Measurements from ENCODE around the gene PIK3C3.

Gene PIK3C3

DNA sequence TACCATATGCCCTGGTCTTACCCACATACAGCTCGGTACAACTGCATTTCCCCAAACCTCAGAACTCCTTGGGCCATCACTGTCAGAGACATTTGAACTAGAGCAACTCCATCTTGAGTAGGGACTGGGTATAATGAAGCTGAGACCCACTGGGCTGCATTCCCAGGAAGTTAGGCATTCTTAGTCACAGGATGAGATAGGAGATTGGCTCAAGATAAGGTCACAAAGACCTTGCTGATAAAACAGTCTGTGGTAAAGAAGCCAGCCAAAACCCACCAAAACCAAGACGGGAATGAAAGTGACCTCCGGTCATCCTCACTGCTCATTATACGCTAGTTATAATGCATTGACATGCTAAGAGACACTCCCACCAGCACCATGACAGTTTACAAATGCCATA, 131.3 kb downstream of the PIK3C3 start:
- no peak overlapping the region for H2AFZ ChIP-seq (ENCODE audit: insufficient read depth, low read length, poor library complexity)
- no peak overlapping the region for H4K91ac ChIP-seq (ENCODE audit: low read depth, low read length)
- no peak overlapping the region for H2BK120ac ChIP-seq (ENCODE audit: insufficient read depth, low read length, poor library complexity)
- H2AK5ac ChIP-seq (ENCODE audit: low read length), result no peak overlapping the region
- H3K4me3 ChIP-seq (ENCODE audit: low read depth, low read length), result no peak overlapping the region
- peaks cover 4 to 9% of the 10 kb centered on the region in 2 experiments for H3K4me1 ChIP-seq (ENCODE audit: control insufficient read depth in 1 of 2, insufficient read depth in 2 of 2, low read length in 2 of 2)
- H2BK5ac ChIP-seq (ENCODE audit: low read depth, low read length, poor library complexity), result no peak overlapping the region
- peak; percentile 45 to 78 for DNase-seq
- H3K4ac ChIP-seq (ENCODE audit: low read depth, low read length), result no peak overlapping the region
- H3K18ac ChIP-seq (ENCODE audit: low read length), result no peak overlapping the region
- H3K23ac ChIP-seq (ENCODE audit: low read length), result no peak overlapping the region
- no peak overlapping the region for H3K9ac ChIP-seq (ENCODE audit: low read length)
- H3K79me2 ChIP-seq (ENCODE audit: control insufficient read depth, insufficient read depth, low read length, poor library complexity), result no peaks in the 10 kb centered on the region
- no peak overlapping the region for H2BK12ac ChIP-seq (ENCODE audit: low read length)
- H4K8ac ChIP-seq (ENCODE audit: low read depth, low read length), result no peak overlapping the region
- no CpG with 5 or more reads among the region's 4 CpGs for WGBS (ENCODE audit: extremely low coverage, insufficient coverage, insufficient read length)
- no peak overlapping the region for H3K27ac ChIP-seq (ENCODE audit: low read depth, low read length)
- H4K12ac ChIP-seq (ENCODE audit: low read depth, low read length), result no peak overlapping the region
- H3K9me3 ChIP-seq (ENCODE audit: insufficient read depth, low read depth, low read length), result no peaks in the 10 kb centered on the region
- H3K79me1 ChIP-seq (ENCODE audit: low read length), result no peaks in the 10 kb centered on the region
- no peak overlapping the region for H3K4me2 ChIP-seq (ENCODE audit: low read length)
- H3K27me3 ChIP-seq (ENCODE audit: insufficient read depth, low read length), result no peaks in the 10 kb centered on the region
- no peak overlapping the region for H3K14ac ChIP-seq (ENCODE audit: low read length)
- no peaks in the 10 kb centered on the region for H3K36me3 ChIP-seq (ENCODE audit: control insufficient read depth in 1 of 2, insufficient read depth in 2 of 2, low read length in 2 of 2)

GRCh38 chr18:42087235-42087634, 132.2 kb downstream of the PIK3C3 start:
- Histone ChIP-seq H3K9ac (ENCODE audit: low read length) (no peak overlapping the region), H3K23ac (ENCODE audit: low read length) (no peak overlapping the region), H2BK12ac (ENCODE audit: low read length) (no peak overlapping the region), H3K79me1 (ENCODE audit: low read length) (no peaks in the 10 kb centered on the region), H3K36me3 (ENCODE audit: control insufficient read depth in 1 of 2, insufficient read depth in 2 of 2, low read length in 2 of 2) (no peaks in the 10 kb centered on the region), H2AK5ac (ENCODE audit: low read length) (no peak overlapping the region), H3K27ac (ENCODE audit: low read depth, low read length) (no peak overlapping the region), H3K4me3 (ENCODE audit: low read depth, low read length) (no peak overlapping the region), H3K4me1 (ENCODE audit: control insufficient read depth in 1 of 2, insufficient read depth in 2 of 2, low read length in 2 of 2) (peaks cover 4 to 9% of the 10 kb centered on the region in 2 experiments), H3K14ac (ENCODE audit: low read length) (no peak overlapping the region), H3K4me2 (ENCODE audit: low read length) (no peak overlapping the region), H2AFZ (ENCODE audit: insufficient read depth, low read length, poor library complexity) (no peak overlapping the region), H2BK120ac (ENCODE audit: insufficient read depth, low read length, poor library complexity) (no peak overlapping the region), H4K12ac (ENCODE audit: low read depth, low read length) (no peak overlapping the region), H4K8ac (ENCODE audit: low read depth, low read length) (no peak overlapping the region), H3K4ac (ENCODE audit: low read depth, low read length) (no peak overlapping the region), H3K9me3 (ENCODE audit: insufficient read depth, low read depth, low read length) (no peaks in the 10 kb centered on the region), H2BK5ac (ENCODE audit: low read depth, low read length, poor library complexity) (no peak overlapping the region), H3K27me3 (ENCODE audit: insufficient read depth, low read length) (no peaks in the 10 kb centered on the region), H4K91ac (ENCODE audit: low read depth, low read length) (no peak overlapping the region), H3K18ac (ENCODE audit: low read length) (no peak overlapping the region), H3K79me2 (ENCODE audit: control insufficient read depth, insufficient read depth, low read length, poor library complexity) (no peaks in the 10 kb centered on the region)
- DNase-seq, result peak in 1 of 2 donors; percentile 1
- no CpG with 5 or more reads among the region's 7 CpGs for WGBS (ENCODE audit: extremely low coverage, insufficient coverage, insufficient read length)

DNA sequence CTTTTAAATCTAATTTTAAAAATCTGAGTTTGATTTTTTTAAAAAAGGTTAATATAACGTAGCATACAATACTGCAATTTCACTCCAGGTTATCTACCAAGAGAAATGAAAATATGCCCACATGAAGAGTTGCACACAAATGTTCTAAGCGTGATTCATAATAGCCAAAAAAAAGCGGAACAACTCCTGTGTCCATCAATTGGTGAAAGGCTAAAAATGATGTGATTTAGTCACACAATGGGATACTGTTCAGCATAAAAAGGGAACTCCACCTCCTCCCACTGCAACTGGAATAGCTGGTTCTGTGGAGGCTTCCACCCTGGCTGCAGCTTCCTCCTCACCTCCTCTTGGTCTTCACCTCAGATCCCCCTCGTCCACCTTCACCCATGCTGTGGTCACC, 132.8 kb downstream of the PIK3C3 start:
- H3K9ac ChIP-seq (ENCODE audit: low read length), result no peak overlapping the region
- no peak overlapping the region for H4K8ac ChIP-seq (ENCODE audit: low read depth, low read length)
- no peak overlapping the region for H2AK5ac ChIP-seq (ENCODE audit: low read length)
- H4K91ac ChIP-seq (ENCODE audit: low read depth, low read length), result no peak overlapping the region
- H3K79me1 ChIP-seq (ENCODE audit: low read length), result no peaks in the 10 kb centered on the region
- no peak overlapping the region for H2BK120ac ChIP-seq (ENCODE audit: insufficient read depth, low read length, poor library complexity)
- no peak overlapping the region for H3K14ac ChIP-seq (ENCODE audit: low read length)
- DNase-seq, result peak; percentile 45 to 82
- no peak overlapping the region for H3K23ac ChIP-seq (ENCODE audit: low read length)
- WGBS (ENCODE audit: extremely low coverage, insufficient coverage, insufficient read length), result no CpG with 5 or more reads among the region's 4 CpGs
- no peak overlapping the region for H3K4me3 ChIP-seq (ENCODE audit: low read depth, low read length)
- H2BK12ac ChIP-seq (ENCODE audit: low read length), result no peak overlapping the region
- H3K9me3 ChIP-seq (ENCODE audit: insufficient read depth, low read depth, low read length), result no peaks in the 10 kb centered on the region
- H3K79me2 ChIP-seq (ENCODE audit: control insufficient read depth, insufficient read depth, low read length, poor library complexity), result no peaks in the 10 kb centered on the region
- H3K36me3 ChIP-seq (ENCODE audit: control insufficient read depth in 1 of 2, insufficient read depth in 2 of 2, low read length in 2 of 2), result no peaks in the 10 kb centered on the region
- H3K18ac ChIP-seq (ENCODE audit: low read length), result no peak overlapping the region
- peaks cover 4 to 9% of the 10 kb centered on the region in 2 experiments for H3K4me1 ChIP-seq (ENCODE audit: control insufficient read depth in 1 of 2, insufficient read depth in 2 of 2, low read length in 2 of 2)
- no peak overlapping the region for H3K27ac ChIP-seq (ENCODE audit: low read depth, low read length)
- no peak overlapping the region for H2BK5ac ChIP-seq (ENCODE audit: low read depth, low read length, poor library complexity)
- no peak overlapping the region for H4K12ac ChIP-seq (ENCODE audit: low read depth, low read length)
- no peak overlapping the region for H2AFZ ChIP-seq (ENCODE audit: insufficient read depth, low read length, poor library complexity)
- H3K27me3 ChIP-seq (ENCODE audit: insufficient read depth, low read length), result no peaks in the 10 kb centered on the region
- no peak overlapping the region for H3K4ac ChIP-seq (ENCODE audit: low read depth, low read length)
- no peak overlapping the region for H3K4me2 ChIP-seq (ENCODE audit: low read length)

- no peaks in the 10 kb centered on the region for H3K79me1 ChIP-seq (ENCODE audit: low read length)
- no peaks in the 10 kb centered on the region for H3K79me2 ChIP-seq (ENCODE audit: control insufficient read depth, insufficient read depth, low read length, poor library complexity)
- no peak overlapping the region for H4K12ac ChIP-seq (ENCODE audit: low read depth, low read length)
- no peak overlapping the region for H2BK120ac ChIP-seq (ENCODE audit: insufficient read depth, low read length, poor library complexity)
- H3K4me2 ChIP-seq (ENCODE audit: low read length), result no peak overlapping the region
- H2AK5ac ChIP-seq (ENCODE audit: low read length), result no peak overlapping the region
- DNase-seq, result no peak
- no peak overlapping the region for H2BK12ac ChIP-seq (ENCODE audit: low read length)
- no peak overlapping the region for H3K9ac ChIP-seq (ENCODE audit: low read length)
- H2BK5ac ChIP-seq (ENCODE audit: low read depth, low read length, poor library complexity), result no peak overlapping the region
- no peak overlapping the region for H3K18ac ChIP-seq (ENCODE audit: low read length)
- no peak overlapping the region for H3K4ac ChIP-seq (ENCODE audit: low read depth, low read length)
- no peak overlapping the region for H3K23ac ChIP-seq (ENCODE audit: low read length)
- no peak overlapping the region for H2AFZ ChIP-seq (ENCODE audit: insufficient read depth, low read length, poor library complexity)
- H3K36me3 ChIP-seq (ENCODE audit: control insufficient read depth in 1 of 2, insufficient read depth in 2 of 2, low read length in 2 of 2), result no peaks in the 10 kb centered on the region
- H3K9me3 ChIP-seq (ENCODE audit: insufficient read depth, low read depth, low read length), result no peaks in the 10 kb centered on the region
- no peak overlapping the region for H3K27ac ChIP-seq (ENCODE audit: low read depth, low read length)
- no peak overlapping the region for H3K4me3 ChIP-seq (ENCODE audit: low read depth, low read length)
- H3K4me1 ChIP-seq (ENCODE audit: control insufficient read depth in 1 of 2, insufficient read depth in 2 of 2, low read length in 2 of 2), result peaks cover 4 to 5% of the 10 kb centered on the region in 2 experiments
- no peak overlapping the region for H3K14ac ChIP-seq (ENCODE audit: low read length)
- WGBS (ENCODE audit: extremely low coverage, insufficient coverage, insufficient read length), result no CpG with 5 or more reads among the region's 1 CpG
- H4K8ac ChIP-seq (ENCODE audit: low read depth, low read length), result no peak overlapping the region
- no peak overlapping the region for H4K91ac ChIP-seq (ENCODE audit: low read depth, low read length)
- no peaks in the 10 kb centered on the region for H3K27me3 ChIP-seq (ENCODE audit: insufficient read depth, low read length)
Observed at GRCh38 chr18:42092848-42093247, 137.8 kb downstream of the PIK3C3 start.
